ENCODE data around the gene SUMF1.
A peak's percentile ranks its signal among the peaks of the same experiment; 100 is the strongest.

The SUMF1 gene

GRCh38 chr3:4497843-4498324, 30.8 kb upstream of the SUMF1 start:
- no peak for DNase-seq (ENCODE audit: low read depth)
- TF ChIP-seq CTCF (IDR thresholded peaks at IDR 0.05; ENCODE audit: control insufficient read depth, insufficient read depth, low read depth, low read length, missing control alignments): no peak
- no peak overlapping the region for H3K4me3 ChIP-seq (ENCODE audit: control insufficient read depth, low read depth, low read length)

GRCh38 chr3:4497005-4497692, 30.1 kb upstream of the SUMF1 start:
- TF ChIP-seq CTCF (IDR thresholded peaks at IDR 0.05; ENCODE audit: control insufficient read depth, insufficient read depth, low read depth, low read length, missing control alignments): no peak
- DNase-seq (ENCODE audit: low read depth): no peak

GRCh38 chr3:4496087-4496452, 29.0 kb upstream of the SUMF1 start:
- H3K4me3 ChIP-seq (ENCODE audit: control insufficient read depth, low read depth, low read length): no peak overlapping the region
- no peak for TF ChIP-seq CTCF (IDR thresholded peaks at IDR 0.05; ENCODE audit: control insufficient read depth, insufficient read depth, low read depth, low read length, missing control alignments)
- no peak for DNase-seq (ENCODE audit: low read depth)

More at GRCh38 chr3:4497005-4497692, 30.1 kb upstream of the SUMF1 start:
- H3K4me3 ChIP-seq (ENCODE audit: control insufficient read depth, low read depth, low read length): no peak overlapping the region

GRCh38 chr3:4495294-4496086, 28.4 kb upstream of the SUMF1 start:
- H3K4me3 ChIP-seq (ENCODE audit: control insufficient read depth, low read depth, low read length): no peak overlapping the region
- no peak for TF ChIP-seq CTCF (IDR thresholded peaks at IDR 0.05; ENCODE audit: control insufficient read depth, insufficient read depth, low read depth, low read length, missing control alignments)
- DNase-seq (ENCODE audit: low read depth): no peak

GRCh38 chr3:4494895-4495264, 27.8 kb upstream of the SUMF1 start:
- DNase-seq (ENCODE audit: low read depth): no peak
- no peak overlapping the region for H3K4me3 ChIP-seq (ENCODE audit: control insufficient read depth, low read depth, low read length)
- TF ChIP-seq CTCF (IDR thresholded peaks at IDR 0.05; ENCODE audit: control insufficient read depth, insufficient read depth, low read depth, low read length, missing control alignments): no peak

GRCh38 chr3:4493941-4494894, 27.1 kb upstream of the SUMF1 start:
- no peak for DNase-seq (ENCODE audit: low read depth)
- H3K4me3 ChIP-seq (ENCODE audit: control insufficient read depth, low read depth, low read length): peak overlapping the region; percentile 89
- TF ChIP-seq CTCF (IDR thresholded peaks at IDR 0.05; ENCODE audit: control insufficient read depth, insufficient read depth, low read depth, low read length, missing control alignments): no peak
